NCI-H1694 treated with DMSO at 0.1 percent for 48 hours (cell line): ENCODE measurements around the gene CLDN11.
A peak's percentile ranks its signal among the peaks of the same experiment; 100 is the strongest.

Source experiments
- DNase-seq: peaks from one replicate; lab custom pipeline; 2025; lab: John Stamatoyannopoulos, UW

CLDN11 gene

GRCh38 chr3:170428095-170428494 lies 9.4 kb downstream of the CLDN11 start:
- no peak for DNase-seq

DNA sequence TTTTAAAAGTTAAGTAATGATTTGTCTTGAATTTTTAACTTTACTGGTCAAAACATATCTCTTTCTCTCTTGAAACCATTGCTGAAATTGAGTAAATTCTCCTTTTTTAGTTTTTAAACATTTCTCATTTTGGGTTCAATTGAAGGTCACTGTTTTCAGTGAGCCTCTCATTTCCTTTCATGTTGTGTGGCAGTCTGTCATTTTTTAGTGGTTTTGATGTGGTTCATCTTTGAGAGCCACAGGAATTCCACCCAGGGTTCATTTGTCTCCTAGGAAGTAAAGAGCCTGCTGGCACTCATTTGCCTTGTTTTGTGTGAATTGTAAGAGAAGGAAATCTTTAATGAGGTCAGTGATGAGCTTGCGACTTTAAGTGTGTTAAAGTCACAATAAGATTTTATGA lies 10.4 kb downstream of the CLDN11 start:
- DNase-seq = no peak

DNA sequence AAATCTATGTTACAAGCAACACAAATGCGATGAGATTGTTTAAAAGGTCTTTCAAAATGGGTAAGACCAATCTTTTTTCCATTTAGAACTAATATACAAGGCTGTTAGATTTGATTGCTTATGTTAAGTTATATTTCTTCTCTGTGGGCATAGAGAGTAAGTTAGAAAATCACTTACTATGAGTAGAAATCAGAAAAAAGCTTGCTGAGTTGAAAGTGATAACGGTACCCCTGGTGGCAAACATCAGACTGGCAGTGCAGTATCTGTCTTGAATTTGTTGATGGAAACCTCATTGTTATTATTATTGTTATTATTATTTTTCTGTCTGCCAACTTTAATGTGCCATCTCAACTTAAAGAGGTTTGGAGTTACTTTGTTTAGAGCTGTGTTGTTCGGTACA lies 12.4 kb downstream of the CLDN11 start:
- no peak for DNase-seq

DNA sequence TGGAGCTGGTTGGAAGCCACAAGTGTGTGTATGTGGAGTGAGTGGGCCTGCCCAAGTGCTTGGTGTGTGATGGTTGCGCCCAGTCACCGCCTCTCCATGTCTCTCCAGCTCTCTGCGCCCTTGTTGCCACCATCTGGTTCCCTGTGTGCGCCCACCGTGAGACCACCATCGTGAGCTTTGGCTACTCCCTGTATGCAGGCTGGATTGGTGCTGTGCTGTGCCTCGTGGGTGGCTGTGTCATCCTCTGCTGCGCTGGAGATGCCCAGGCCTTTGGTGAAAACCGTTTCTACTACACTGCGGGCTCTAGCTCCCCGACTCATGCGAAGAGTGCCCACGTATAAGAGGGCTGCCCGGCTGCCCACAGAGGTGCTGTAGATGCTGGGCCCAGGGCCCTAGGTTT lies 13.7 kb downstream of the CLDN11 start:
- no peak for DNase-seq

GRCh38 chr3:170436697-170437096 lies 18.0 kb downstream of the CLDN11 start:
- no peak for DNase-seq

GRCh38 chr3:170437176-170437575 lies 18.5 kb downstream of the CLDN11 start:
- no peak for DNase-seq

- DNase-seq = no peak
These were observed 19.2 kb downstream of the CLDN11 start for GRCh38 chr3:170437696-170438407.

GRCh38 chr3:170438836-170439235 lies 20.2 kb downstream of the CLDN11 start:
- DNase-seq = no peak

DNA sequence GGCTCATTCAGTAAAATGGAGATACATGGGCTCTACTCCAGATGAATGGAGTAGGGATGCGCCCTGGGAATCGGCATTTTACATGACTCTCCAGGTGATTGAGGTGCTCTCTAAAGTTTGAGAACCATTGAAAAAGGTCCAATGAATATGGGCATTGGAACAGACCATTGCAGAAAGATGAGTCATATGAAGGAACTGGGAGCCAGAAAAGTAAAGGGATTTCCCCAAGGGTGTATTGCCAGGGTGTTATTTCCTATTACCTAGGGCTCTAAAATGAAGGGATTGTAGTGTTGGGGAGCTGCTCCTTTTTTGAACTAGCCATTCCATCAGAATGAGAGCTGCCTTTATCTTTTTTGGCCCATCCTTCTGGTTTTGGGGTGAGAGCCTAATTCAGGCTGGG lies 21.7 kb downstream of the CLDN11 start:
- no peak for DNase-seq

- no peak for DNase-seq
These were observed 22.7 kb downstream of the CLDN11 start for GRCh38 chr3:170441412-170441811.

GRCh38 chr3:170442947-170443346 lies 24.3 kb downstream of the CLDN11 start:
- no peak for DNase-seq

GRCh38 chr3:170443457-170443856 lies 24.8 kb downstream of the CLDN11 start:
- DNase-seq = no peak

DNA sequence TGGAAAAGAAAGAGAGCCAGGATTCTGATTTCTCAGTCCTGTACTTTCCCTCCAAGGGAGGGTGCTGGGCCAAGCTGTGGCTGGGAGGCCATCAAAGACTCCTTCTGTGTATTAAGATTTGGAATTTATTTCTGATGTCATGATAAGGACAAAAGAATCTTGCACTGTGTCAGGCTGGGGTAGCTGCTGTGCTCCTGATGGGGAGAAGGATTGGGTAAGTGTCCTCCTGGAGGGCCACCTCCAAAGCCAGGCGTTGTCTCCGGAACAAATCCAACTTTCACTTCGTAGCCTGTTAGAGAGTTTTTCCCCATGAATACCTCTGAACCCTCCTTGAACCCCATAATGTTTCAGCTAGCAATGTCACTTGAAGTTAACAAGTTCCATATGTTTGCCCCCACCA lies 29.9 kb downstream of the CLDN11 start:
- DNase-seq = no peak

DNA sequence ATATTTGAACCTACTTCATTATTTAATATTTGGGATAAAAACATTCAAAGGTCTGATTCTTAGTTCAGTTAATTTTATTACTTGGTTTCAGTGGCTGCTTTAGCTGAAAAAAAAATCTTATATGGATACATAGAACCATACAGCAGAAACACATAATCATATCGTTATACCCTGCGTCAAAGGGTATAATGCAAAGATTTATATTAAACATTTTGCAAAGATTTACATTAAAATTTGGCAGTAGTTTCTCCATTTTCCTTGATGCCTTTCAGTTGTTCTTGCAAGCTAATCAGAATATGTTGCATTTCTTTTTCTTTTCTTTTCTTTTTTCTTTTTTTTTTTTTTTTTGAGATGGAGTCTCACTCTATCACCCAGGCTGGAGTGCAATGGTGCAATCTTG lies 31.4 kb downstream of the CLDN11 start:
- DNase-seq = no peak

DNA sequence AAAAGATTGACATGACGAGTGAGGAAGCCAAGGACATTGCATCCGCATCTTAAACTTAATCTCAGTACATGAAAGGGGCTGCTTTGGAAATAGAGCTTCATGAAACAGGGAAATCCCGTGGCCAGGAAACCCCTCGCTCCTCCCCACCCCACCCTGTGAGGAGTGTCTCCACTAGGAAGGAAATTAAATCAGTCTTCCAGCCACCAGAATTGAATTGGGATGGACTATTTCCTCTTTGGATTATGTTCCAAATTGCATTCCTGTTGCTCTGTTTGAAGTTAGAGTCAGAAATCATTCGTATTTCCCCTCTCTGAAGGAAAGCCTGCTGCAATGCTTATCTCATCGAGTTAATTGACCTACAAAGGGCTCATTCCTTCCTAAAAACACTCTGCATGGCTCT lies 35.8 kb downstream of the CLDN11 start:
- DNase-seq = no peak

GRCh38 chr3:170458285-170458684 lies 39.6 kb downstream of the CLDN11 start:
- DNase-seq = no peak

DNA sequence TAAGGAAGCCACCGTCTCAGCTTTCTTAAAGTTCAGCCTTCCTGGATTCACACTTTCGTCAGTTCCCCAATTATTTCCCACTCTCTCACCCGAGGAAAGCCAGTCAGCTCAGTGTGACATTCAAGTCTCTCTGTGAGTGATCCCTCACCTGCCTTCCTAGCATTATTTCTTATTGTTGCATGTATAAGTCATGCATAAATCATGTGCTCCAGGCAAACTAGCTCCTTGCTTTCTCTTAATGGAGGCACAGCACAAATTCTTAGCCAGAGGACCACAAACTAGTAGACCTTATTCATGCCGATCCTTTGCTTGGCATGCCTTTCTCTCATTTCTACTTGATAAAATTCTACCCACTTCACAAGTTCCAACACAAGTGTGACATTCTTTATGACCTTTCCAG lies 44.3 kb downstream of the CLDN11 start:
- no peak for DNase-seq

DNA sequence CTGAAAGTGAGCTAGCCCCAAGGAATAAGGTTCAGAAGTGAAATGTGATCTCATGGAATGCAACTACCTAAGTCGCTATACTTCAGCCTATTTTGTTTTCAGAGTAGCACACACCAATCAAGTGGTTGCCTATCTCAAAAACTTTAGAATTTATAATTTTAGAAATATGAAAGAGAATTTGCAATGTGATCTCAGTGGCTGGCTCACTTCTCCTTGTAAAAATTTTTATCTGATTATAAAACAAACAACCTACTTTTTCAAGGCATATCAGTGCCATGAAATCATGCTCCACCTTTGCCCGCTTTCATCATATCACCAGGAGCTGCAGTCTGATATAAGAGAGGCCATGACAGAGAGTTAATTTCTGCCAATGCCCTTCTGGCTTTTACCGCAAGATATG lies 47.3 kb downstream of the CLDN11 start:
- no peak for DNase-seq

GRCh38 chr3:170467007-170467406 lies 48.3 kb downstream of the CLDN11 start:
- DNase-seq = no peak

DNA sequence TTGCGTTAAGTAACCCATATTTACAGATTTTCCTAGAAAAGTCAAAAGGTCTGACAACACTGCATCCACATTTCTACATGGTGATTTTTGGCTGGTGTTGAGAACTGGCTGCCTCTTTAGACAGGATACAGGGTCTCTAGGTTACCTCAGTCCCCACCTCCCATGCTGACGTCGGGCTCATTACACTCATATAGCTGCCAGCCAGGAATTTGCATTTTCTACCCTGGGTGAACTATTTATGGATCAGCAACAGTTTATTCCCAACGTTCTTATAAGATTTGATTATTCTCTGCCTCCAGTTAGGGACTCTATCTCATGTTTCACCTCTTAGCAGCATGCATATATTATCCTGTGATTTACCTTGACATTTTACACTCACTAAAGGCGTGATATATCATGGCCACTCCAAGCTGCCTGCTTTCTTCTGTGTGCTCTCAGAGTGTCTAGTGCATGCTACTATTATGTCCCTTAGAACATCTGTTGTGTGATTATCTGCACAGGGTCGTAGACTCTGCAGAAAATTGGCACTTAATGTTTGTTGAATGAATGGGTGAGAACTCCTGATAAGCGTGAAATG lies 49.0 kb downstream of the CLDN11 start:
- DNase-seq = no peak

GRCh38 chr3:170469151-170470062 lies 50.7 kb downstream of the CLDN11 start:
- DNase-seq = peak; percentile 36

DNA sequence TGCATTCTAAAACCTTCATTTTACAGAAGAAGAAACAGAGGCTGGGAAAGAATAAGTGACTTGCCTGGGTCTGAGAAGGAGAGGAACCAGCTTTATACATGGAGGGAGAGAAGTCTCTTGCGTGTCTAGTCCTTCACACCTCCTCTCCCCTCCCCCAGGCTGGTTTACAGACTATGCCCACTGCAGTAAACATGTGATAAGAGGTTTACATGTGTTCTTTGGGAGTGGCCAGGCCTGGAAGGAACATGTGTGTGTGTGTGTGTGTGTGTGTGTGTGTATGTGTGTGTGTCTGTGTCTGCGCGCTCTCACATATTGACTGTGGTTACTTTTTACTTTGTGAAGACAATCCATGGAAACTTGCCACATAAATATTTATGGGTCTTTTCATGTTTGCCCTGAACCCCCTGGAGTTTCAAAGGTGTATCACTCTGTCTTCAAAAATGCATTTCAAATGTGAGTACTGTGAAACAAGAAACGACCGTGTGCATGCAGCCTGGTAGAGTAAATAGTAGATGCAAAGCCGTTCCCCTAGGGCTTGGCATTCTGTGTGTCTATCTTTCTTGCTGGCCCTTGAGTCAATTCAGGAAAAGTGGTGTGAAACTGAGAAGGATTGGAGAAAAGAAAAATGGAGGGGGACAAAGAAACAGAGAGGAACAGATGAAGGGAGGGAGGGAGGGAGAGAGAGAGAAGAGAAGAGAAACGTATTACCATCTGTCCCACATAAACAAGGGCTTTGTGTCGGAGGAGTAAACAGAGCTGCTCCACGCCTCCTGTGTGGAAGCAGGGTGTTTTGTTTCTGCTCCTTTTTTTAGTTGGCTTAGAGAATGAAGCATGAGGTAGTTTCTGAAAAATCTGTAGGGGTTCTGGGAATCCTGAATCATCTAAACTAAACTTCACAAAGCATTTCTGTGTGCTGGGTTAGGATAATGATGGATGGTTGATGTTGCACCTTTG lies 51.7 kb downstream of the CLDN11 start:
- DNase-seq = peak; percentile 91
